GM18502 (cell line): ENCODE results near the gene E4F1.

ENCODE experiments used
- ATAC-seq: cut with Tn5 transposase; IDR thresholded peaks from one replicate; pipeline ENCODE4 v1.9.1; 2021; ENCODE audit warnings: mild to moderate bottlenecking; ENCODE audit not compliant: unreplicated experiment, poor library complexity

The E4F1 gene, protein sequence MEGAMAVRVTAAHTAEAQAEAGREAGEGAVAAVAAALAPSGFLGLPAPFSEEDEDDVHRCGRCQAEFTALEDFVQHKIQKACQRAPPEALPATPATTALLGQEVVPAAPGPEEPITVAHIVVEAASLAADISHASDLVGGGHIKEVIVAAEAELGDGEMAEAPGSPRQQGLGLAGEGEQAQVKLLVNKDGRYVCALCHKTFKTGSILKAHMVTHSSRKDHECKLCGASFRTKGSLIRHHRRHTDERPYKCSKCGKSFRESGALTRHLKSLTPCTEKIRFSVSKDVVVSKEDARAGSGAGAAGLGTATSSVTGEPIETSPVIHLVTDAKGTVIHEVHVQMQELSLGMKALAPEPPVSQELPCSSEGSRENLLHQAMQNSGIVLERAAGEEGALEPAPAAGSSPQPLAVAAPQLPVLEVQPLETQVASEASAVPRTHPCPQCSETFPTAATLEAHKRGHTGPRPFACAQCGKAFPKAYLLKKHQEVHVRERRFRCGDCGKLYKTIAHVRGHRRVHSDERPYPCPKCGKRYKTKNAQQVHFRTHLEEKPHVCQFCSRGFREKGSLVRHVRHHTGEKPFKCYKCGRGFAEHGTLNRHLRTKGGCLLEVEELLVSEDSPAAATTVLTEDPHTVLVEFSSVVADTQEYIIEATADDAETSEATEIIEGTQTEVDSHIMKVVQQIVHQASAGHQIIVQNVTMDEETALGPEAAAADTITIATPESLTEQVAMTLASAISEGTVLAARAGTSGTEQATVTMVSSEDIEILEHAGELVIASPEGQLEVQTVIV

GRCh38 chr16:2223221-2223941 lies at the start of gene E4F1:
TSS of gene E4F1 (plus strand) at chr16:2223591. CDS start at chr16:2223614, 23 bp downstream.
- peak; percentile 93 for ATAC-seq

- no peak for ATAC-seq
These were observed 49.5 kb upstream of the E4F1 start for GRCh38 chr16:2173916-2174315.

DNA sequence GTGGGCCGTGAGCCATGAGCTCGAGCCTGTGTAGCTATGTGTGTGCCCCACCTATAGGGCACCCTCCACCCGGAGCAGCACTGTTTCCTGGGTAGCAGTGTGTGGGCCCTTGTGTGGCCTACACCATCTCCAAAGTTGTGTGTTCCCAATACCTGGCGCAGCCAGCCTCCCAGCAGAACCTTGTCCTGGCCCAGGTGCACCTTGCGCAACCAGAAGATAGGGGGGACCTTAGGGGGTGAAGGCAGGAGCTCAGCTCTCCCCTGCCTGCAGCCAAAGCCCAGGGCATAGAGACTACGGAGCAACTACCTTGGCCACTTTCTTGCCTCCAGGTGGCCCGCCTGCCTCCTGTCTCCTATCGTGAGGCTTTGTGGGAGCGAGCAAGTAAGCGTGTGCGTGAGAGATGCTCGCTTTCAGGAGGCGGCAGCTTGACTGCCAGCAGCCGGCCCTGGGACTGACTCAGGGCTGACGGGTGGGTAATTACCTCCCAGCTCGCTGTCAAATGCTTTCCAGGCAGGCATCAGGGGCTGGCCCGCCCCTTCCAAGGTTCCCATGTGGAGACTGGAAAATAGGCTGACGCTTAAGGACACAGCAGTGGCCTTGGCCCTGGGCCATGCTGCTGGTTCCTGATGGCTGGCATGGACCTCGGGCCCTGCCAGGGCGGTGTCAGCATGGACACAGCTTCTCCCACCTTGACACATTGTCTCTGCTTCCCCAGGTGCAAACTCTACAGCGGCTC lies 48.8 kb upstream of the E4F1 start:
- ATAC-seq: no peak

GRCh38 chr16:2175454-2175853 lies 47.9 kb upstream of the E4F1 start:
- ATAC-seq: no peak

DNA sequence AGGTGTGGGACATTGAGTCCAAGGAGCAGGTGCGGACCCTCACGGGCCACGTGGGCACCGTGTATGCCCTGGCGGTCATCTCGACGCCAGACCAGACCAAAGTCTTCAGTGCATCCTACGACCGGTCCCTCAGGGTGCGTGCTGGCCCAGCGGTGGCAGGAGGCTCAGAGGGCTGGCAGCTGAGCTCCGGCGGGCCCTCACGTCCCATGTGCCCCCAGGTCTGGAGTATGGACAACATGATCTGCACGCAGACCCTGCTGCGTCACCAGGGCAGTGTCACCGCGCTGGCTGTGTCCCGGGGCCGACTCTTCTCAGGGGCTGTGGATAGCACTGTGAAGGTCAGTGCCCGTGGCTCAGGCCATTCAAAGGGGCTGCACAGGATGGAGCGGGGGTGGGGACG lies 47.3 kb upstream of the E4F1 start:
- no peak for ATAC-seq

DNA sequence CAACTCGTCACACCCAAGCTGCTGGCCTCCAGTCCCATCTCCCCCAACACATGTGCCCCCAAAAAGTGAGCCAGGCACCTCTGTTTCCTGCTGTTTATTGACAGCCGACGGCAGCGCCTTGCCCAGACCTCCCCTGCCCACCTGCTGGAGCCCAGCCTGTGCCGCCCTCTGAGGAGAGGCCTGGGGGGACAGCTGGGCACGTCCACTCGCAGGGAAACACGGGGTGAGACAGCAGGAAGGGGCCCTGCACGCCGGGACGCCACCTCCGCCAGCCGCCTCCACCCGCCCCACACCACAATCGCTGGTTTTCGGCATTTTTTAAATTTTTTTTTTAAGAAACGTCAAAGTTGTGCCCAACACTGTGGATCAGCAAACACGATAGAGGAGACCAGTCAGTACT lies 46.3 kb upstream of the E4F1 start:
- ATAC-seq: no peak

DNA sequence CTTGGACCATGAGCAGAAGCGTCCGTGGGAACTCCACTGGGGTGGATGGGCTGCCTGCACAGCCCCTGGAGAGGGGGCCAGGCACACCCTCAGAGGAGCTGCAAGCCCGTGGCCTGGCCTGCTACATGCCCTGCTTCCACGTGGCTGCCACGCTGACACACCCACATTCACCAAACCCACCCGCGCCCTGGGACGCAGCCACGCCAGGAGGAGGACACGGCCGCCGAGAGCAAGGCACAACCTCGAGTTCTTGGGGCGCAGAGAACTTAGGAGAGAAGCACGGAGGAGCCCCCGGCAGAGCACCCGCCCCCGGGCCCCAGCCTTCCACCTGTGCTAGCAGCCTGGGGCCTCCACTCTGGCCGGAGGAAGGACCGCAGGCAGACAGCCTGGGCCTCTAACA lies 45.8 kb upstream of the E4F1 start:
- ATAC-seq: no peak

GRCh38 chr16:2178321-2179106 lies 44.9 kb upstream of the E4F1 start:
- no peak for ATAC-seq

DNA sequence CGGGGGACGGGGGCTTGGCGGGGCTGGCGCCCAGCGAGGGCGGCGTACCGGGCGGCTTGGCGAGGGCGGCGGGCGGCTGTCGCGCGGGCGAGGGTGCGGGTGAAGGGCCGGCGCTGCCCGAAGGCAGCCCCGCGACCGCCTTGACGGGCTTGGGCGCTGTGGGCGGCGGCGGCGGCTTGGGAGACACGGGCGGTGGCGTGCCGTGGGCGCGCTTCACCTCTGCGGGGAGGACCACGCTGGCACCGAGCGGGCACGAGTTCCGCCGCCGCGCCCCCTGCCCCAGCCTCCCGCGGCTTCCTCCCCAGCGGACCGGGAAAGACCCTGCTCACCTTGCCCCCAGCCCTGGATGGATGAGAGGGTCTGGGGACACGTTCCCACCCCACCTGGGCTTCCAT lies 44.3 kb upstream of the E4F1 start:
- no peak for ATAC-seq

GRCh38 chr16:2179576-2179975 lies 43.8 kb upstream of the E4F1 start:
- no peak for ATAC-seq

- ATAC-seq: no peak
These were observed 42.9 kb upstream of the E4F1 start for GRCh38 chr16:2180461-2180860.

GRCh38 chr16:2180962-2181923 lies 42.1 kb upstream of the E4F1 start:
- ATAC-seq: no peak

DNA sequence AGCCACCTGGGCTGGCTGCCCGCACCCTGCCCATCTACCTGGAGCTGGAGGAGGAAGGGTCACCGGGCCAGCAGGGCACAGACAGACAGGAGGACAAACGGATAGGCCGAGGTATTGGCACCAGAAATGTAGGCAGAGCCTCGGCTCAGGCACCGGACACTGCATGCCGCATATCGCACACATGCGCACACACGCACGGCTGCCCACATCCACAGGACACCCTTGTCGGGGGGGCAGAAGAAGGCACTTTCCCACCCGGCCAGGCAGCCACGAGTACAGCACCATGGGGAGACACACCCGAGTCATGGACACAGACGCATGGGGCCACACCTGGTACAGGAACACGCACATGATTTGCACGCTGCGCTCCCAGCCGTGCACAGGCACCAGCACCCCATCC lies 41.4 kb upstream of the E4F1 start:
- ATAC-seq: no peak

GRCh38 chr16:2183671-2184070 lies 39.7 kb upstream of the E4F1 start:
- no peak for ATAC-seq

- ATAC-seq: no peak
These were observed 39.0 kb upstream of the E4F1 start for GRCh38 chr16:2184346-2184745.

- ATAC-seq: no peak
These were observed 38.4 kb upstream of the E4F1 start for GRCh38 chr16:2184962-2185361.

DNA sequence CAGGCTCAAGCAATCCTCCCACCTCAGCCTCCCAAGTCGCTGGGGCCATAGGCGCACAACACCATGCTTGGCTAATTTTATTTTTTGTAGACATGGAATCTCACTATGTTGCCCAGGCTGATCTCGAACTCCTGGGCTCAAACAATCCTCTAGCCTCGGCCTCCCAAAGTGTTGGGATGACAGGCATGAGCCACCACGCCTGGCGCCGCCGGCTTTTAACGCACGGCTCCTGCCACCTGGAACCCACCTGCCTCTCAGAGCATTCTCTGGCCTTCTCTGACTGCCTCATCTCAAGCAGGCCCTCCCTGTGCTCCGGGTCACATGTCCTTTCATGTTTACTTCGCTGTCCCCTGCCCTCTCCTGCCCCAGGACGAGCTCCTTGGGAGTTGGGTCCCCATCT lies 37.3 kb upstream of the E4F1 start:
- no peak for ATAC-seq

DNA sequence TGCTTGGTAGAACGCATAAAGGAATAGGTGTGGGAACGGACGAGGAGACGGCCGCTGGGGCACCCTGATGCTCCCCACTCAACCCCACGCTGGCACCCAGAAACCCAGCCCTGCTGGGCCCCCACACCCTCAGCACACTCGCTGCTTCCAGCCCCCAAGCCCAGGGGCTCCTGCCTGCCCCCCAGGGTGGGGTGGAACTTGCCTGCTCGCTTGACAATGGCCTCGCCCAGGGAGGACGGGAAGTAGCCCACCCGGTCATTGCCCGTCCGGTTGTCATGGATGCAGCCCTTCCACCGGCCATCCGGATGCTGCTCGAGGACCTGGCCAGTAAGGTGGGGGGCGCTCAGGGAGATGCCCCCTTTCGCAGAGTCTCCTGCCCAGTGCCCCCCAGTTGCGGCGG lies 36.9 kb upstream of the E4F1 start:
- no peak for ATAC-seq

DNA sequence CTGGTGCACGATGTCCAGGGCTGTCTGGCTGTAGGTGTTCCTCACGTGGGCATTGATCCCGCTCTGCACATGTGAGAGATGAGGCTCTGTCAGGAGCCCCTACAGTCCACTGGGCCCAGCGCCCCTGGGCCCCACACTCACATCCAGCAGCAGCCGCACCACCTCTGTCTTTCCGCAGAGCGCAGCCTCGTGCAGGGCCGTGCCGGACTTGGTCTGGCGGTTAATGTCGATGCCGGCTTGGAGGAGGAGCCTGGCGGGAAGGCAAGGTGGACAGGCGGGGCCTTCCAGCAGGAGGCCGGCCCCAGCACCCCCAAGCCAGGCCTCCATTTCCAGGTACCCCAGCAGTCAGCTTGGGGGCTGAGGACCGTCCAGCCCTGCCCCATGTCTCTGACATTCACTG lies 36.2 kb upstream of the E4F1 start:
- no peak for ATAC-seq
